HG02870 (cell line): Measurements from ENCODE around the gene CCDC85C.

Experiments
- ATAC-seq: cut with Tn5 transposase; IDR thresholded peaks from one replicate; pipeline ENCODE4 v1.9.1; 2021; ENCODE audit warnings: mild to moderate bottlenecking, moderate library complexity; ENCODE audit not compliant: unreplicated experiment

CCDC85C gene

DNA sequence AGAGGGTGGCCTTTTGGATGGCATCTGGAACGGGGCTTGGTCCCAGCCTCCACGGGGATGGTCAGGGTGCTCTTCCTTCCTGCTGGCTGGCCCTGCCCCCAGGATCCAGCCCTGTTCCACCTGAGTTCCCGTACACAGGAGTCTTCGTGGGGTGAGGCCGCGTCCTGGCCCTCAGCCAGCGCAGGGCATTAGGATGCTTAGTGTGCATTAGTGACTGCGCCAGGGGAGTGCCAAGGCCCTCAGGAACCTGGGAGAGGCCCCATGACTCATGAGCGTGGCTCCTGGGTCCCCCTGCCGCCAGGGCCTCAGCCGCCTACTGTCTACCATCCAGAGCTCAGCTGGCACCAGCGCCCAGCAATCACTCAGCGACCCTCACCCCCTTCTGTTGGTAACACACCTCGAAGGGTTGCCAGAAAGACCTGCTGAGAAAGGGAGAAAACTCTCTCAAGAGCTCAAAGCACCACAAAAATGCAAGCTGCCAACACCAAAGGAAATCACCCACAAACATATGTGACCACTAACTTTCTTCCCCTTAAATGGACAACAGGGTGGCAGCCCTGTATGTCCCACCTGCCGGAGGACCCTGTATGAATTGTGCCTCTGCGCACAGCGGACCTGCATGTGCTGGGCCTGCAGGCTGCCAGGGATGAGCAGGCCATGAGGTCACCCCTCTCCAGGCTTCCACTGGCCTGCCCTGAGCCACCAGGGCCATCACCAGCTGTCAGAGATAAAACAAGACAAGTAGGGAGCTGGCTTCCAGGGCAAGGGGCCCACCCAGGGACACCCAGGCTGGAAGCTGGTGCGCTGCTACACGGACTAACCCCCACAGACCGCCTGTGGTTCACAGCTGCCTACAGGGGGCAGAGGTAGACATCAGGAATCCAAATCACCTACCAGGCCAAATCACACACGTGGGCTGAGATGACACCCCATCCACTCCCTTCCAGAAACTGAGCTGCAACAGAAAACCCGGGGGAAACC lies 28.7 kb downstream of the CCDC85C start:
- ATAC-seq, result no peak

GRCh38 chr14:99574099-99574880 lies 29.7 kb downstream of the CCDC85C start:
- no peak for ATAC-seq

DNA sequence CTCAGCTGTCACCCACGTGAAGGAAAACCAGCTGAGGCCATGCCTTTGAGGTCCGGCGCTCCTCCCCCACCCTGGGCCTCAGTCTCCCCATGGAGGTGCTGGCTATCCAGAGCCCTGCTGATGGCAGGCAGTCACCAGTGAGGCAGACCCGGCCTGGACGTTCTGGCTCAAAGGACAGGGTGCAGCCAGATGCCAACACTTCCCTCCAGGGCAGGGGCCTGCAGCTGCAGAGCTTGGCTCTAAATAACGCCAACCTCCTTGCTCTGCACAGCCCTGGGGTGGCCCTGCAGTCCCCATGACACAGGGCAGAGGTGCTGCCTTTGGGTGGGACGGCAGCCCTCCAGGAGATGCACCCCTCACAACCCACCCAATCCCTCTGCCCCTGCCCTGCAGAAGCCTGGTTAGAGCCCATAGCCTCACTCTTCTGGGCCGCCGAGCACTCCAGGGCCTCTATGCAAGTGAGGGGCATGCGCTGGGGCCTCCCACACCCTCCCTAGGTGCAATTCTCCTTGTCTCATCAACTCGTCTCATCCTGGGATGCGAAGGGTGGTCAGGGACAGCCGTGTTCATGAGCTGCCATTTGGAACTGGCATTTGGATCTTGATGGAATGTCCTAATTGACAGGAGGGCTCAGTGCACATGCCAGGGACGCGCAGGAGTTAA lies 30.4 kb downstream of the CCDC85C start:
- no peak for ATAC-seq

- no peak for ATAC-seq
Measured at GRCh38 chr14:99573000-99573330, 31.0 kb downstream of the CCDC85C start.

- ATAC-seq, result no peak
Measured at GRCh38 chr14:99572173-99572999, 31.6 kb downstream of the CCDC85C start.

- ATAC-seq, result no peak
Measured at GRCh38 chr14:99571303-99571986, 32.6 kb downstream of the CCDC85C start.

DNA sequence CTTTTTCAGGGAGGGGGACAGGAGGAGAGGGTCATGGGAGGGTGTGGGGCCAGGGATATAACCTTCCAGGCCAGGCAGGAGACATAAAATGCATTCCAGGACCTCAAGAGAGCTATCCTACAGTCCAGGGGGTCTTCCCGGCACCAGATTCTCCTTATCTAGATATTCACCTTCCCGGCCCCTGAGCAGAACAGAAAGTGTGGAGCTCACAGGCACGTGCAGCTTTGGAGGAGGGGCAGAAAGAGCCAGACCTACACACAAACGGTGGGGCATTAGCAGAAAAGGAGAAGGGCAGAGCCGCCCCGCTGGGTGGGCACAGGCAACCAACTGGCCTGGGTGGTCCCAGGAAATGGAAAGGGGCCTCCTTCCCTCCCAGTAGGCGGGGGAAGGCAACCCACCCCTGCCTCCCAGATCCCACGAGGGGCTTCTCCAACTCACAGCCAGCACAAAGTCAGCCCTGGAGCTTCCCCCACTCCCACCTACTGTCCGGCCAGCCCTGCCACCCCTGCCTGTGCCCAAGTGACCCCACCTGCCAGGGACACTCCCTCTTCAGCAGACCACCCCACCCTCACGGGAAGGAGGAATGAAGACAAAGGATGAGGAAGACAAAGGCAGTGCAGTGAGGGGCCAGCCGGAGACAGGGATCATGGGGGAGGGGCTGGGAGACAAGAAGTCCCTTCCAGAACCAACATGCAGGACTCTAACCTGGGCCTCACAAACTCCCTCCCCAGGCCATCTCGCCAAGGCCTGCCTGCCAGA lies 33.3 kb downstream of the CCDC85C start:
- ATAC-seq, result no peak

DNA sequence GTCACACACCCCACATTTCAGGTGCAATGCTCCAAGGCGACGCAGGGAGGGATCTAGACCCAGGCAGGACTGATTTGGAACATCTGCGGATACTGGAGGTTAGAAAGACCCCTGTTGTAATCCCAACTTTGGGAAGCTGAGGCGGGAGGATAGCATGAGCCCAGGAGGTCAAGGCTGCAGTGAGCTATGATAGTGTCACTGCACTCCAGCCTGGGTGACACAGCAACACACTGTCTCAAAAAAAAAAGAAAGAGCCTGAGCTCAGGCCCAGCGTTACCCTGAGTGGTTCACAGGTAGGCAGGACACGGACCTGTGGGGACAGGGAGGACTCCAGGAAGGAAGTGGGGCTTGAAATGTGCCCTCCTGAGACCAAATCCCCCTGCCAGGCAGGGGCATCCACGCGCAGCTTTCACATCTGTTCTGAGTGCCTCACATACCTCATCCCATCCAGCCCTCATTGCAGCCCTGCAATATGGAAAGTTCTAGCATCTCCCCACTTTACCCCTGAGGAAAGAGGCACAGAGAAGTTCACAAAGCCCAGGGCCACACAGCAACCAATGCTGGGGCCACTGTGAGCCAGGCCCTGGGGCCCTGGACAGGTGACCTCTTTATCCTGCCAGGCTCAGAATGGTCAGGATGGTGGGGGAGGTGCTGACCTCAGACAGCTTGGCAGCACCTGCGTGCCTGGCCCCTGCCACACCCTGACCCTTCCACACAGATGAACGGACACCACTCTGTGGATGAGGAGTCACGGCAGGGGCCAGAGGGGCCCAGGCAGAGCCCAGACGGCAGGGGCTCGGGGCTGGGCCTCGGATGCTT lies 34.1 kb downstream of the CCDC85C start:
- ATAC-seq, result no peak

- no peak for ATAC-seq
Measured at GRCh38 chr14:99568567-99569560, 35.1 kb downstream of the CCDC85C start.

- no peak for ATAC-seq
Measured at GRCh38 chr14:99566390-99567354, 37.3 kb downstream of the CCDC85C start.

- no peak for ATAC-seq
Measured at GRCh38 chr14:99566009-99566389, 38.0 kb downstream of the CCDC85C start.

DNA sequence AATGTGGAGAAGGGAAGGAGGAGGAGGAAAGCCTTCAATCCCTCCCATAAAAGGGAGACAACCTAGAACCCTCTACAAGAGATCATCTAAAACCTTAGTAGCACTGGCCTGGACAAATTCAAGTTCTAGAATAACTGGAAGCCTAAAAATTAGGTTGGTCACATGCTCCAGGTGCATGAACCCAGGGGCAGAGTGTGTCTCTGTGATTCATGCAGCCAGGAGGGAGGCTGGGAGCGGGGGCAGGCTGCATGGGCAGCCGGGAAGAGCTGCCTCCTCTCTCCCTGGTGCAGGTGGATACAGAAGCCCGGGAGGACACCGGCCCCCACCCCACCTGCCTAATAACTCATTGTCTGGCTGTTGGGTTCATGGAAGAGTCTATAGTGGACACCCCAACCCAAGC lies 38.6 kb downstream of the CCDC85C start:
- no peak for ATAC-seq

- ATAC-seq, result no peak
Measured at GRCh38 chr14:99564926-99565259, 39.1 kb downstream of the CCDC85C start.

DNA sequence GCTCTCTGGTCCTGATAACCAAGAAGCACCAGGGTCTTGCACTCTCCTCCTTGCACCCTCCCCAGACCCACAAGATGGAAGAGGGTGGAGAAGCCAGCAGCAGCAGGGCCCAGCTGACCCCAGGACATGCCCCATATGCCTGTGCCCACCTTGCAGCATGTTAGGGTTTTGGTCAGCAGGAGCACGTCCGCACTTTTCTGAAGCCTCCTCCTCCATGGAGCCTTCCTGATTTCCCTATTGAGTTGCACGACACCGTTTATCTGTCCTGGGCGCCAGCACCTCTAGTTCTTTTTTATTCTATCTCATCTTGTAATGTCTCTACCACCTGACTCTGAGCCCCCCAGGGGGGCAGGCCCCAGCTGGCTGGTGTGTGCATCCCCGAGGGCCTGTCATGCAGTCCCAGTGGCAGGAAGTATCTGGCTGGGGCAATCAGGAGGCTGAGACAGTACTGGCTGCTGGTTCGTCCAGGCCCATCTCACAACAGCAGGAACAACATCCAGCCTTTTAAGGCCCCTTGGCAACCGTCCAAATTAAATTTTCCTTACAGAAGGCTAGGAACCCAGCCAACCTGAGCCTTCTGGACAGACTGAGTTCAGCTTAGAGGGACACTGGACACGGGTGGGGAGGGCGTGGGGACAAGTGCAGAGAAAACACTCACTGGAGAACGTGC lies 39.6 kb downstream of the CCDC85C start:
- ATAC-seq, result no peak

DNA sequence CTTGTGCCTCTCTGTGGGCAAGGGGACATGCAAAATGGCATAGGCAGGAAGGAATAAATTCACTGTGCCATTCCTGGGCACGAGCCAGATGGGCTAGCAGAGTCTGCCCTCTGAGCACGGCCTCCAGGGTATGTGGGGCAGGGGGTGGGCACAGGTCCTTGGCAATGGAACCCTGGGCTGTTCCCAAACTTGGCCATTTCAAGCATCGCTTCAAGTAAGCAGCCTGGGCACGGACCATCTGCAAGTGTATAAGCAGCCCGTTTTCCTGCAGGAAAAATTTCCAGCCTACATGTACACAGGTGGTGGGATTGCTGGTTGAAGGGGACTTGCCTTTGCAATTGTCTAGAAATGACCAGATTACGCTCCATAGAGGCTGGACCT lies 40.3 kb downstream of the CCDC85C start:
- no peak for ATAC-seq
